ENCODE data around the gene MTR.

MTR gene

GRCh38 chr1:236948381-236948780 is 153.3 kb downstream of the MTR start:
- no peak for TF ChIP-seq CTCF (conservative IDR thresholded peaks at IDR 0.05; ENCODE audit: control insufficient read depth, insufficient read depth, low read depth, low read length)
- DNase-seq (ENCODE audit: low read depth) = no peak
- H3K4me3 ChIP-seq (ENCODE audit: control insufficient read depth, low read depth, low read length) = no peak overlapping the region

- TF ChIP-seq CTCF (conservative IDR thresholded peaks at IDR 0.05; ENCODE audit: control insufficient read depth, insufficient read depth, low read depth, low read length) = no peak
- DNase-seq (ENCODE audit: low read depth) = no peak
- H3K4me3 ChIP-seq (ENCODE audit: control insufficient read depth, low read depth, low read length) = no peak overlapping the region
These were observed 153.9 kb downstream of the MTR start for GRCh38 chr1:236948996-236949395.

DNA sequence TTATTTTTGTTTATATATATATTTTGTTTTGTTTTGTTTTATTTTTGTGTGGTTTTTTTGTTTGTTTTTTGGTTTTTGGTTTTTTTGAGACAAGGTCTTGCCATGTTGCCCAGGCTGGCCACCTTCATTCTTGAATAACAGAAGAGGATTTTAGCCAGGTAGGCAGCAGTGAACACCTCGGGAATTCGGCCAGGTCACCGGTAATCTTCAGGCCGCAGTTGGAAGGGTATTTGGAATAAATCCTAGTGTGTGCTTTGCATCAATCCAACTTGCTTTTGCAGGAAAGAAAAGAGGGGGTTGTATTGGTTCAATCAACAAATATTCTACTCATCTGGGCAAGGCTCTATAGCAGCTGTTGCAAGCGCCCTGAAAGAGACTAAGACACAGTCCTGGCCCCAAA is 155.3 kb downstream of the MTR start:
- no peak for TF ChIP-seq CTCF (conservative IDR thresholded peaks at IDR 0.05; ENCODE audit: control insufficient read depth, insufficient read depth, low read depth, low read length)

GRCh38 chr1:236951672-236952071 is 156.6 kb downstream of the MTR start:
- no peak for TF ChIP-seq CTCF (conservative IDR thresholded peaks at IDR 0.05; ENCODE audit: control insufficient read depth, insufficient read depth, low read depth, low read length)
- DNase-seq (ENCODE audit: low read depth) = no peak
- no peak overlapping the region for H3K4me3 ChIP-seq (ENCODE audit: control insufficient read depth, low read depth, low read length)

More for the DNA sequence above, 155.3 kb downstream of the MTR start:
- no peak for DNase-seq (ENCODE audit: low read depth)
- H3K4me3 ChIP-seq (ENCODE audit: control insufficient read depth, low read depth, low read length) = no peak overlapping the region

- DNase-seq (ENCODE audit: low read depth) = no peak
- no peak for TF ChIP-seq CTCF (conservative IDR thresholded peaks at IDR 0.05; ENCODE audit: control insufficient read depth, insufficient read depth, low read depth, low read length)
- H3K4me3 ChIP-seq (ENCODE audit: control insufficient read depth, low read depth, low read length) = no peak overlapping the region
These were observed 157.3 kb downstream of the MTR start for GRCh38 chr1:236952246-236953003.

DNA sequence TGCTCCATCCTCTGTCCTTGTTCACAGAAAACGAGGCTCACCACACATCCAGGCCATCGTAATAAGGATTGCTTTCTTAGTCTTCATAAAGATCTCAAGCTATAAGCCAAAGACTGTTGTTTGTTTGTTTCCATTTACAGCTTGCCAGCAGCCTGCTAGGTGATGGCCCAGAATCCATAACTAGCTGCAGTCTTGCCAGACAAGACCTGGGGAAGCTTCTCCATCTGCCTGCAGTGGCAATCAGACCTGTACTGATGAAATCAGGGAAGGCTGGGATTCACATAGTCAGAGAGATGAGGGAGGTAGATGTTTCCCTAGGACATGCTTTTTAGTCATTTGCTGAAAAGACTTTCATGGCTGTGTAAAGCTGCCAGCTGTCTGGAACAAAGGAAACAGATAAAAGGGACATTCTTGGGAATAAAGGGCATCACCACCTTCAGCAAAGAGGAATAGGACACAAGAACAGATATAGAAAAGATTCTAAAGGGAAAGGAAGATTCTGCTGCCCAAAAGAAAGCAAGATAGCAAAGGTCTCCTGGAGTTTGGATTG is 158.1 kb downstream of the MTR start:
- H3K4me3 ChIP-seq (ENCODE audit: control insufficient read depth, low read depth, low read length) = no peak overlapping the region
- no peak for TF ChIP-seq CTCF (conservative IDR thresholded peaks at IDR 0.05; ENCODE audit: control insufficient read depth, insufficient read depth, low read depth, low read length)
- DNase-seq (ENCODE audit: low read depth) = no peak

Data from fibroblast of mammary gland (primary cell).